GM18951 (cell line): Measurements from ENCODE around the gene LCE6A.

ENCODE experiments used
- POLR2A ChIP-seq: IDR thresholded peaks from 4 replicates; pipeline ENCODE4 v1.6.1; 2011; ENCODE audit warnings: mild to moderate bottlenecking; ENCODE audit not compliant: insufficient read length, insufficient read depth; ENCODE audit errors: extremely low read depth
- in situ Hi-C: fragments of 300-500 bp; cut with MboI; formaldehyde crosslinking; loops from one replicate; pipeline ENCODE4 v1.12.0; 2022; ENCODE audit warnings: low sequenced_read_pairs, mixed read lengths, inconsistent platforms; ENCODE audit not compliant: unreplicated experiment

The LCE6A gene

DNA sequence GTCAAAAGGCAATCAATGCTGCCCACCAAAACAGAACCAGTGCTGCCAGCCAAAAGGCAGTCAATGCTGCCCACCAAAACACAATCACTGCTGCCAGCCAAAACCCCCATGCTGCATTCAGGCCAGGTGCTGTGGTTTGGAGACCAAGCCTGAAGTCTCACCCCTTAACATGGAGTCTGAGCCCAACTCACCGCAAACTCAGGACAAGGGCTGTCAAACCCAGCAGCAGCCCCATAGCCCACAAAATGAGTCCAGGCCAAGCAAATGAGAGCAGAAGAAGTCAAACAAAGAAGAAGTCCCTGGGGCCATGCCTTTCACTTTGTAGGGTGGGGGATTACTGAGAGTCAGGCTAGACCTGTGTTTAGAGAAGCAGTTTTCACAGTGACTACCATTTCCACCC lies 41.9 kb downstream of the LCE6A start:
- in situ Hi-C loops = no loop called here
- no peak for TF ChIP-seq POLR2A

DNA sequence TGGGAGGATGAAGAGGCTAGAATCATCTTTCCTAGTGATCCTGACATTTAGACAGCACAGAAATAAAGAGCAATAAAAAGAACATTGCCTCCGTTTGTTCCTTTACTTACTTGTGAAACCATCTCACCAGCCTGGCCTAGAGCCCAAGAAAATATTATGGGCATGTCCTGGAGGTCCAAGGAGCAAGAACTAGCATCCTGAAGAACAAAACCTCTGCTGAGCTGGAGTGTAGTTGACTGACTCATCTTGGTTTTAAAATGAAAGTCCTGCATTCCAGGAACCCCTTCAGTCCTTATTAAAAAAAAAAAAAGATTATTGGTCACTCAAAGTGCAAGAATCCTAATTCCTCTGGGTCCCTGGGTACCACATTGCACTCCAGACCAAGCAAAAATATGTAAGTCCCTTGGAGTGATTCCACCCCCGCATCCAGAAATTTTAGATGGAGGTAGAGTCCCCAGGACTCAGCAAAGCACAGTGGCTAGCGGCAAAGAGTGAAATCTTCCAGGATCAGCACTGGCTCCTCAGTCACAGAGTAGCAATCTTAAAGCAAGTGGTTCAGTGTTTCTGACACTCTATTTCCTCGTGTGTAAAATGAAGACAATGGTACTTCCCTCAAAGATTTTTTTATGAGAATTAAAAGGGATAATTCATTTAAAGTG lies 42.4 kb downstream of the LCE6A start:
- no peak for TF ChIP-seq POLR2A
- in situ Hi-C loops = no loop called here

DNA sequence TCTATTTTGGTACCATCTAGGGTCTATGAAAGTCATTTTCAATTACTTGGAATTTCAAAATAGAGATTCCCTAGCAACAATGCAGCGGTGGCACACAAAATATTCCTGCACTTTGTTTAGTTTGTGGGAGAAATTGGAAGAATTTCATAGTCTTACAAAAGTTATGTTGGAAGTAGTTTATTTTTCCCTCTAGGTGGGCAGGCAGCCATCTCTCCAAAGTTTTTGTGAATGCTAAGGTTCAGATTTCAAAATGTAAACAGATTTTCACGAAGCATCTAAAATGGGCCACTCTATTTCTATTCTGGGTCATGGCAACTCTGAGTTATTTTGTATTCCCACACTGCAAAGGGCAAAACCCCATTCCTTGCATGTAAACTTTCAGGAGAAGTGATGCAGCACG lies 43.4 kb downstream of the LCE6A start:
- in situ Hi-C loops = no loop called here
- TF ChIP-seq POLR2A = no peak

DNA sequence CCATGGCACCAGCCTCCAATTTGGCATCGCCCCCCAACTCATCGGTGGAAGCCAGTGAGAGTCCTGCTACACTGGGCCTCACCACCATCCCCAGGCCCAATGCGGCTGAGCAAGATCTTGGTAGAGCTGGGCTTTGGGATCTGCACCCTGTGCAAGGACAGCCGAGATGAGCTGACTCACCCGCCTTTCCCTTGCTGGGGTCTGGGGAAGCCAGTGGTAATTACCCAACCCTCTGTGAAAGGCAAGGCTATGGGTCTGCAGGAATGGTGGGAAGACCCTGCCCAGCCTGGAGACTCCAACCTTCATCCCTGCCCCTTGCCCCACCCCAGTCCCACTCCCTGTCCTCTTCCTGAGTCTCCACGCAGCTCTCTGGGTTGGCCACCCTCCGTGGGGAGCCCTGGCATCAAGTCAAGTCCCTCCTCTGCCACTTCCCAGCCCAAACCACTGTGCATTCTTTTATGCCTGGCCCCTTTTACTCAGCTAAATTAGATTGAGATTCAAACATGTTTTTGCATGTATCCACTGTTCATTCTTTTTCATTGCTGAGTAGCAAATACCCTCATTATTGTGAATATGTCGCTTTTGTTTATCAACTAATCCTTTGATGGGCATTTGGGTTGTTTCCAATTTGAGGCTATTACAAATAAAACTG lies 44.2 kb downstream of the LCE6A start:
- in situ Hi-C loops = no loop called here
- TF ChIP-seq POLR2A = no peak

DNA sequence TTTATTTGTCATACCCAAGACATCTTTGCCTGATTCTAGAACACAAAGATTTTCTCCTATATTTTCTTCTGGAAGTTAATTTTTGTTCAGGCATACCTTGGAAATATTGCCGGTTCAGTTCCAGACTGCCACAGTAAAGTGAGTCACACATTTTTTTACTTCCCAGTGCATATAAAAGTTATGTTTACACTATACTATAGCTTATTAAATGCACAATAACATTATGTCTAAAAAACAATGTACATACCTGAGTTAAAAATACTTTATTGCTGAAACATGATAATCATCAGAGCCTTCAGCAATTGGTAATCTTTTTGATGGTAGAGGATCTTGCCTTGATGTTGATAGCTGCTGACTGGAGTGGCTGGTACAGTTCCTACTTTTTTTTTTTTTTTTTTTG lies 45.5 kb downstream of the LCE6A start:
- no peak for TF ChIP-seq POLR2A
- in situ Hi-C loops = no loop called here
